Renal cortical epithelial cell (primary cell): ENCODE measurements around the gene RNF220. TPM values are rescaled to one million over a fixed set of nuclear protein-coding genes. Genes with fewer than 3 reads are reported as not detected.

Source experiments
- DNase-seq: peaks from one replicate; pipeline ENCODE4 v3.0.0-alpha.2; 2011; ENCODE audit warnings: low read depth
- total RNA-seq: library from RNA; depleted of rRNA; stranded (reverse); fragments of >200 nt; gene quantifications from 2 replicates; pipeline ENCODE4 v1.2.3, GENCODE V29; 2014

The RNF220 gene
- total RNA-seq, 1 donor from 2014 or later, result 78.4 TPM

DNA sequence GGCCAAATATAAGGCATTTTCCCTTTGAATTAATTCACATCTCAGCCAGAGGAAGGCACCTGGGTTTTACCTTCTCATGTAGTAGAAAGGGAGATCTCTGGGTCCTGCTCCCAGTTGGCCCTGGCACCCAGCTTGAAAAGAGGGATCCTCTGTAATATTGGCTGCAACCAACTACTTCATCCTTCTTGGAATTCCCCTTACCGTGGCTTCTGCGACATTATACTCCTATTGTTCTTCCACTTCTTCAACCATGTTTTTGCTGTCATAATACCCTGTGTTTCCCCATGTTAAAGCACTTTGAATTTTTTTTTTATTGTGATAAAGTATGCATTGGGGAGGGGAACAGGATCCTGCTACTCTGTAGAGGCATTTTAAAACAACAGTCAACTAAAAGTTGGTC lies 26.8 kb downstream of the RNF220 start:
- no peak for DNase-seq

- DNase-seq, result no peak
These were observed 28.2 kb downstream of the RNF220 start for GRCh38 chr1:44433209-44433608.

- DNase-seq, result no peak
These were observed 31.5 kb downstream of the RNF220 start for GRCh38 chr1:44436401-44437106.

GRCh38 chr1:44437107-44437716 lies 32.2 kb downstream of the RNF220 start:
- peak; percentile 50 for DNase-seq

- peak; percentile 7 for DNase-seq
These were observed 37.7 kb downstream of the RNF220 start for GRCh38 chr1:44442791-44443190.

GRCh38 chr1:44447051-44447810 lies 42.2 kb downstream of the RNF220 start:
- DNase-seq, result no peak

GRCh38 chr1:44453798-44454349 lies 48.8 kb downstream of the RNF220 start:
- no peak for DNase-seq

- DNase-seq, result no peak
These were observed 49.6 kb downstream of the RNF220 start for GRCh38 chr1:44454704-44455103.

DNA sequence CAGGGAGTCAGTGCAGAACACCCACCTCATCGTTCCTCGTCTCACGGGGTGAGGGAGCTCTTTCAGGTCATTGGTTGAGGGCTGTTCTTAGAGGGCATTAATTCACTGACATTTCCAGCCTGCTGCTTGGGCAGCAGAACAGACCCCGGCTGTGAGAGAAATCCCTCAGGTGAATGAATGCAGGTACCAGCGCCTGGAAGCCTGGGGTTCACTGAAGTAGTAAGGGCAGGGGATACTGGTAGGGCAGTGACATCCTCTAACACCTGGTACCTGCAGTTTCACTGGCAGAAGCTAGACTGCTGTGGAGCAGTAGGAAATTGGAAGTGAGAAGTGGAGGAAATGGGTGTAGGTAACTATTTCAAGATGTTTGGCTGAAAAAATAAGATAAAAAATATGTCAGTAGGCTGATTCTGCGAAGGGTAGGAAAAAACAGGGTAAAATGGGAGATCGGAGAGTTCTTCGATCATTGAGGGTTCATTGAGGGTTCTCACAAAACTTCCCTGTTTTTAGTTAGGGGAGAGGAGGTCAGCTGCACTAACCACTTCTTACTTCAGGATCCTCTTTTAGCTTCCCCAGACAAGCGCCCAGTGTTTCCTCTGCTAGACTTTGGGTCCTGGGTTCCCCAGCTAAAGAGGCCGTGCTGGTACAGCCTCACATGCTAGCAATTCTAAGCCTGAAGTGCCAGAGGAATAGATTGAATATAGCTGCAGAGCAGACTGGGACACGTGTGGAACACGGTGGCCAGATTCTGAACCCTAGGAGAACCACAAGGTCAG lies 55.2 kb downstream of the RNF220 start:
- no peak for DNase-seq

DNA sequence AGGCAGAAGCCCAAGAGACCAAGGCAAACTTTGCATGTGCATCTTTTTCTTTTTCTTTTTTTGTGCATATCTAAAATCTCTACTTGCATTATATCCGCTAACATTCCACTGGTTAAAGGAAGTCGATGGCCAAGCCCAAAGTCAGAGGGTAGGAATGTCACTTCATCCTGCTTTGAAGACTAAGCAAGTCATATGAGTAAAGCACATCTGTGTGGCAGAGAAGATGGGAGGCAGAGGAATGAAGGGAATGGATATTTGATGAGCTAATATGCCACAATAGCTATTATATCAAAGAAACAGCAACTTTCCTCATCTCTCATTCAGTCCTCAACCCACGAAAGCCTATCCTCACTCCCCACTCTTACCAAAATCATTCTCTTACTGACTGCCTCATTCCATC lies 59.3 kb downstream of the RNF220 start:
- DNase-seq, result no peak

DNA sequence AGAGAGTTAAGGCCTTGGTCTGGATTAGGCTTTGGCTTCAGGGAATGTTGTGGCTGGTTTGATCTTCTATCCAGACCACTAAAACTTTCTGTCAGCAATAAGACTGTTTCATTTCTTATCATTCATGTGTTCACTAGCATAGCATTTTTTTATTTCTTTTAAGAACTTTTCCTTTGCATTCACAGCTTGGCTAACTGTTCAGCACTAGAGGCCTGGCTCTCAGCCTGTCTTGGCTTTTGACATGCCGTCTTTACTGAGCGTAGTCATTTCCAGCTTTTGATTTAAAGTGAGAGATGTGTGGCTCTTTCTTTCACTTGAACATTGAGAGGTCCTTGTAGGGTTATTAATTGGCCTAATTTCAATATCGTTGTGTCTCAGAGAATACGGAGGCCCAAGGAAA lies 62.5 kb downstream of the RNF220 start:
- no peak for DNase-seq

DNA sequence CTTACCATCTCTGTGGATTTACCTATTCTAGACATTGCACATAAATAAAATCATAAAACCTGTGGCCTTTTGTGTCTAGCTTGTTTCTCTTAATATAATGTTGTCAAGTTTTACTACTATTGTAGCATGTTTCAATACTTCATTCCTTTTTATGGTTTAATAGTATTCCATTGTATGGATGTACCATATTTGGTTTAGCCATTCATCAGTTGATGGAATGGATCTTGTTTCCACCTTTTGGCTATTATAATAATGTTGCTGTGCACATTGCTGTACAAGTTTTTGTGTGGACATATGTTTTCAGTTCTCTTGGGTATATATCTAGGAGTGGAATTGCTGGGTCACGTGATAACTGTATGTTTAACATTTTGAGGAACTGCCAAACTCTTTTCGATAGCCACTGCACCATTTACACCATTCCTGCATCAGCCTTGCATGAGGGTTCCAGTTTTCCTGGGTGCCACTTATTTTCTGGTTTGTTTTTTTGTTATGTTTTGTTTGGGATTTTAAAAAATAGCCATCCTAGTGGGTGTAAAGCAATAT lies 66.9 kb downstream of the RNF220 start:
- no peak for DNase-seq

- no peak for DNase-seq
These were observed 67.8 kb downstream of the RNF220 start for GRCh38 chr1:44472620-44473525.

DNA sequence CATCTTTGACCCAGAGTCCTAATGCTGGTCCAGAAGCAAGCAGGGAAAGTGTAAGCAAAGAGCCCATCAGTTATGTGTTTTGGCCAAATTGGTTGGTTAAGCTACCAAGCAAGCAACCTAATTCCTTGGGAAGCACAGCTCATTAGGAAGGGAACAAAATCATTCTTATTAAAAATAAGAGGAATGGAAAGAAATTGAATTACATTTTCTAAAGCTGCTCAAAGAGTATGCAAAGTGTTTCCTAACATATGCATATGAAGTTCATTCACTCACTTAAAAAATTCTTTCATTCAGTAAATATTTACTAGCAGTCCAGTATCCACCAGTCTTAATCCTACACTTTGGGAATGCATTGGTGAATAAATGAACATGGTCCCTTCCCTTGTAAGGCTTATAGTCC lies 71.8 kb downstream of the RNF220 start:
- DNase-seq, result no peak

- DNase-seq, result no peak
These were observed 76.6 kb downstream of the RNF220 start for GRCh38 chr1:44481701-44482100.

DNA sequence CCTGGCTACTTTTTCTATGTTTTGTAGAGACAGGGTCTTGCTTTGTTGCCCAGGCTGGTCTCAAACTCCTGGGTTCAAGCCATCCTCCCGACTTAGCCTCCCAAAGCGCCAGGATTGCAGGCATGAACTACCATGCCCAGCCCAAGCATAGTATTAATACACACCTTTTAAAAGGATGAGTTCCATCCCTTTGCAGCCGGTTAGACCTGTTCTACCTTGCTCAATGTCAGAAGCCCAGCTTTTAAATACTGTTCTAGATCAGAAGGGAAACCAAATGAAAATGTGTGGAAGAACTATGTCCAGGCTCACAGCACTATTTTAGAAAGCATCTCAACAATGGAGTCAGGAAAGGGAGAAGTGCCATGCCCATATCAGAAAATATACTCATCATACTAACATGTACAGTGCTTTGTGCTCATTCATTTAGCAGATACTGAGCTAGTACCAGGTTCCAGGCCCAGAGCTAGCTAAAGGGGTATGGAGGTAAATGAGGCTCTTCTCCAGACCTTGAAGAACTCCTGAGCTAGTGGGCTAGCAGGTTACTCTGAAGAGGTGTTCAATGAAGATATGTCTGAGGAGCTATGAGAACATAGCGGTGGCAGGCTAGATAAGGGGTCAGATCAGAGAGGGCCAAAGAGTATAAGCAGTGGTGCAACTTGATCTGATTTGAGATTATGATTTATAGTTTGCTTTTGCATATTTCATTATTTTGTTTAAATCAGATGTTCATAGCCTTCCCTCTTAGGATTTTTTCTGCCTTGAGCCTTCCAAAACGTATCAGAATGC lies 78.2 kb downstream of the RNF220 start:
- DNase-seq, result no peak

GRCh38 chr1:44484155-44484688 lies 79.2 kb downstream of the RNF220 start:
- DNase-seq, result no peak

DNA sequence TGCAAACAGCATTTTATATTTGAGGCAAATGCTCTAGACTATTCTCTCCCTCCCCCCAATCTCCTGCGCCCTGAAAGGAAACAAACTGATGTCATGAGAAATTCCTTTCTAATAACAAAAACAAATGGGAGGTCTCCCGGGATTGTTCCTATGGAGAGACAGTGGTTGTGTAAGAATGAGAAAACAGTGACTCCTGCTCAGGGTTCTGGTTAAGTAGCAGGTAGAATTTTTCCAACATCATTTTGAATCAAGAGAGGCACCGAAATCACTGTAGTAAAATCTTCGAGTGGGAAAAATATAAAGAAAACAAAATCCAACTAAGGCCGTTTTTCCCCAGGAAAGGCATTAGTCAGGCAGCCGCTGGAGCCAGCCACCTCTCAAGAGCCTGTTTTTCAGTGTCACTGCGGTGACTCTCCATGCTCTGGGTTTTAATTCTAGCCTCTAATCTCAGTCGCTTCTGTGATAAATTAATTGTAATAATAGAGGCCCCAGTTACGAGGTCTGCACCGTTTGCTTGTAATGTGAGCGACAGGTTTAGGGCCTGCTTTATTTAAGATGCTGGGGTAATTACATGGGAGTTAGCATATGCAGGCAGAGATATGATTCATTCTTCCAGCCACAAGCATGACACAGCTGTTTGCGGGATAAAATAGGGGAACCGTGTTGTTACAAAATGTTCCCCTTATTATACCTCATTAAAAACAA lies 80.3 kb downstream of the RNF220 start:
- DNase-seq, result peak; percentile 33

- no peak for DNase-seq
These were observed 80.9 kb downstream of the RNF220 start for GRCh38 chr1:44485934-44486460.
